Tibial nerve (tissue), 4 donors: ENCODE data around the gene SLC35B2.

Experiments used
- CTCF ChIP-seq, 5 experiments: fragments of 200-600 bp in 3 of 5; fragments of 450-650 bp in 2 of 5; sonication (generic) in 3 of 5; IDR thresholded peaks; one replicate each; pipeline ENCODE4 v1.5.1; 2016 to 2019; ENCODE audit warnings: antibody characterized with exemption in 5 of 5, mild to moderate bottlenecking in 3 of 5, moderate library complexity in 2 of 5
- EP300 ChIP-seq, 2 donors: sonication (generic); formaldehyde crosslinking; IDR thresholded peaks; one replicate each; pipeline ENCODE4 v1.6.1; 2017; ENCODE audit warnings: antibody characterized with exemption in 2 of 2, mild to moderate bottlenecking in 1 of 2

DNA sequence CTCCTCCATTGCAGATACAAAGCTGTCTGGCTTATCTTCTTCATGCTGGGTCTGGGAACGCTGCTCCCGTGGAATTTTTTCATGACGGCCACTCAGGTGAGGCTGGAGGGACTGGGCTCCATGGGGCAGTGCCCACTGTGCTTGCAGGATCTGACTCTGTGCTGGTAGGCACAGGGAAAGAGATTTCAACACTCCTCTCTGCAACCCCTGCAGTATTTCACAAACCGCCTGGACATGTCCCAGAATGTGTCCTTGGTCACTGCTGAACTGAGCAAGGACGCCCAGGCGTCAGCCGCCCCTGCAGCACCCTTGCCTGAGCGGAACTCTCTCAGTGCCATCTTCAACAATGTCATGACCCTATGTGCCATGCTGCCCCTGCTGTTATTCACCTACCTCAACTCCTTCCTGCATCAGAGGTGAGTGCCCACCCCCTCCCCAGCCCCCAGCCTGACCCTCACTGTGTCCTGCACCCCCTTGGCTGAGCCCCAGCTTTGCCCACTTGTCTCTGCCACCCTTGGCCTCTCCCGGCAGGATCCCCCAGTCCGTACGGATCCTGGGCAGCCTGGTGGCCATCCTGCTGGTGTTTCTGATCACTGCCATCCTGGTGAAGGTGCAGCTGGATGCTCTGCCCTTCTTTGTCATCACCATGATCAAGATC, 27.8 kb downstream of the SLC35B2 start:
- TF ChIP-seq CTCF (IDR thresholded peaks at IDR 0.05) (no peak), EP300 (IDR thresholded peaks at IDR 0.05) (no peak)
